ENCODE results near the gene TTC39C. TPM values are rescaled to one million over a fixed set of nuclear protein-coding genes. Genes with fewer than 3 reads are reported as not detected.

The TTC39C gene
- total and polyA plus RNA-seq, 2 of the 8 experiments (the other 6 are each of a cell fraction or from before 2014, with no cell fraction given) = 8.1 to 79.1 TPM

- Histone ChIP-seq H3K4ac (replicated peaks; ENCODE audit: insufficient read length, low read depth, low read length) (no peak overlapping the region), H3K27ac (ENCODE audit: low read depth, low read length) (no peak overlapping the region), H2AK5ac (ENCODE audit: low read depth, low read length) (no peak overlapping the region), H4K91ac (replicated peaks; ENCODE audit: insufficient read length, low read length) (no peak overlapping the region), H4K5ac (ENCODE audit: insufficient read length, low read depth, low read length) (no peak overlapping the region), H3K27me3 (replicated peaks in 1 of 4; ENCODE audit: control insufficient read depth in 3 of 4, extremely low read depth in 1 of 4, insufficient read depth in 3 of 4, low read length in 3 of 4) (no peaks in the 10 kb centered on the region), H3K14ac (ENCODE audit: insufficient read length) (no peak overlapping the region), H3K36me3 (ENCODE audit: control insufficient read depth in 2 of 4, insufficient read depth in 4 of 4, low read length in 3 of 4) (peaks cover 9 to 46% (median 27%) of the 10 kb centered on the region in 4 experiments), H2BK12ac (ENCODE audit: low read depth, low read length) (no peak overlapping the region), H2BK15ac (ENCODE audit: low read length) (no peak overlapping the region), H3K23ac (ENCODE audit: insufficient read length) (no peak overlapping the region), H3K79me2 (ENCODE audit: control insufficient read depth in 1 of 2, insufficient read depth in 2 of 2, low read length in 2 of 2) (no peaks in the 10 kb centered on the region), H2BK20ac (ENCODE audit: low read length) (no peak overlapping the region), H3K23me2 (ENCODE audit: low read depth, low read length) (no peaks in the 10 kb centered on the region), H4K8ac (ENCODE audit: extremely low read depth, insufficient read depth, low read length) (no peak overlapping the region), H3K9me3 (ENCODE audit: insufficient read depth in 2 of 2, low read depth in 1 of 2, low read length in 1 of 2) (no peaks in the 10 kb centered on the region), H2AFZ (ENCODE audit: low read length) (no peak overlapping the region), H4K20me1 (replicated peaks in 1 of 2; ENCODE audit: control insufficient read depth in 1 of 2, insufficient read depth in 2 of 2, low read length in 2 of 2) (peaks cover 0 to 6% of the 10 kb centered on the region in 2 experiments), H3K18ac (ENCODE audit: extremely low read depth, low read length) (no peak overlapping the region), H2BK5ac (ENCODE audit: low read depth, low read length) (no peak overlapping the region), H3K4me1 (replicated peaks in 1 of 4; ENCODE audit: control insufficient read depth in 3 of 4, insufficient read depth in 4 of 4, low read length in 3 of 4) (no peaks in the 10 kb centered on the region), H3K4me2 (ENCODE audit: insufficient read depth in 1 of 2, low read depth in 2 of 2, low read length in 2 of 2) (no peak overlapping the region), H2BK120ac (replicated peaks; ENCODE audit: low read depth, low read length) (no peak overlapping the region), H3K9ac (replicated peaks in 1 of 4; ENCODE audit: extremely low read depth in 1 of 4, low read depth in 3 of 4, low read length in 3 of 4) (no peak overlapping the region), H3K79me1 (ENCODE audit: low read depth, low read length) (no peaks in the 10 kb centered on the region), H3K56ac (replicated peaks; ENCODE audit: insufficient read length, low read depth, low read length) (no peak overlapping the region), H3K4me3 (ENCODE audit: extremely low read depth in 1 of 4, insufficient read depth in 2 of 4, low read depth in 3 of 4, low read length in 4 of 4) (no peak overlapping the region)
- POLR2A ChIA-PET (ENCODE audit: partially characterized antibody) = interaction anchor here (0.8 to 6.6 kb wide), 3 partner anchors 9 to 19 kb away, joined by 3 to 31 read pairs (median 4); partner anchors contain the start of gene CABYR
- FAIRE-seq (no peak), DNase-seq (ENCODE audit: low read depth in 1 of 2, low spot score in 2 of 2) (no peak)
- CTCF ChIA-PET (ENCODE audit: partially characterized antibody) = interaction anchor here (1.0 to 1.1 kb wide), 2 partner anchors 448 to 535 kb away, joined by 3 read pairs; no protein-coding TSS in a partner anchor
- 84% methylated on average over 3 of the region's 3 CpGs; no CpG with 5 or more reads in 1 of the 2 experiments for WGBS, 2 experiments (ENCODE audit: extremely low coverage in 1 of 2, insufficient coverage in 1 of 2, insufficient read length in 1 of 2, insufficient replicate concordance in 2 of 2, low coverage in 1 of 2, low lambda C conversion rate in 2 of 2, missing lambda C conversion rate in 1 of 2)
- TF ChIP-seq CHD2 (IDR thresholded peaks at IDR 0.05; ENCODE audit: low read length) (no peak), TAF1 (IDR thresholded peaks at IDR 0.05; ENCODE audit: low read depth, low read length) (no peak), POLR2AphosphoS5 (IDR thresholded peaks at IDR 0.05; ENCODE audit: low read depth, low read length) (no peak), SIX5 (IDR thresholded peaks at IDR 0.05; ENCODE audit: low read depth, low read length) (no peak), E2F6 (IDR thresholded peaks at IDR 0.05) (no peak), TBP (IDR thresholded peaks at IDR 0.05; ENCODE audit: low read depth, low read length) (no peak), SP2 (IDR thresholded peaks at IDR 0.05; ENCODE audit: low read length) (no peak), FOSL1 (IDR thresholded peaks at IDR 0.05; ENCODE audit: insufficient read depth, low read depth, low read length) (no peak), ATF3 (IDR thresholded peaks at IDR 0.05; ENCODE audit: insufficient read depth, low read depth, low read length) (no peak), POU5F1 (IDR thresholded peaks at IDR 0.05; ENCODE audit: low read depth, low read length) (no peak), RNF2 (IDR thresholded peaks at IDR 0.05; ENCODE audit: borderline replicate concordance, low read depth, low read length, missing control alignments, poor library complexity, severe bottlenecking) (no peak), RAD21 (IDR thresholded peaks at IDR 0.05 in 1 of 2, conservative IDR thresholded peaks at IDR 0.05 in 1 of 2; ENCODE audit: low read depth in 2 of 2, low read length in 2 of 2) (no peak), ASH2L (IDR thresholded peaks at IDR 0.05; ENCODE audit: low read length) (no peak)
Observed at GRCh38 chr18:24157855-24158254, 143.3 kb downstream of the TTC39C start.

Data from H1 (cell line).